GM18517 (cell line): ENCODE data around the gene ETF1.
A peak's percentile ranks its signal among the peaks of the same experiment; 100 is the strongest.

Experiments
- ATAC-seq: cut with Tn5 transposase; IDR thresholded peaks from one replicate; pipeline ENCODE4 v1.9.1; 2021; ENCODE audit warnings: mild to moderate bottlenecking, moderate library complexity; ENCODE audit not compliant: unreplicated experiment

ETF1 gene

DNA sequence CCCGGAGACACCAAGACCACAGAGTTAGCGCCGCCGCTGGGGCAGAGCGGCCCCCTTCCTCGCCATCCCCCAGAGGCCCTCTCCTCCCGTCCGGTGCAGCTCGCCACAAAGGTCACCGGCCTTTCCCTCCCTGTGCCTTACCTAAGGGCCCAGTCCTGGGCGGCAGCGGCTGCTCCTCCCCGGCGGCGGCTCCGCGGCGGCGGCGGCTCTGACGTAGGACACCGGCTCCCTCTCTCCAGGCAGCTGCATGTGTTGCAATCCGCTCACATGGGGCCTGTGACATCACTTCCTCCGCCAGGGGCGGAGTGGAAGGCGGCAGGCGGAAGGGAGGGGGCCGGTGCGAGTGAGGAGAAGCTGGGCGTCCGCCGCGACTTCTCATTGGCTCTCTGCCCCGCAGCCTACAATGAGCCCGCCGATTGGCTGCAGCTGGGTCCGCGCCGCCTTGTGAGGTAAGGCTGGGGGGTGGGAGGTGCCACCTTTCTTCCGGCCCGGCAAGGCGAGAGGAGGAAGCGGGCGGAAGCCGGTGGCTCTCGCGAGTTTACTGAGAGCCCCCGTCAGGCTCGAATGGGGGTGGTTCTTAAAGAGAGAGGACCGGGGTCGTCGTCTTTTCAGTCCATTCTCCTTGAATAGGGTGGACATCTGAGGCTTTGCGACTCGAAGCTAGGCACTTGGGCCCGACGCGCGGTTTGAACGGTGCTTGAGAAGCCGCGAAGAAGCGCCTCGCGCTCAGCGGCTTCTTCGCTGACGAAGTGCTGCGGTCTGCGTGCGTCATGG lies at the start of gene ETF1:
TSS of gene ETF1 (minus strand) at position 281 of the 774 bp plus-strand sequence. CDS start 318 bp downstream, outside the sequence.
- ATAC-seq: peak; percentile 84

- ATAC-seq: no peak
These were observed 45.2 kb upstream of the ETF1 start for GRCh38 chr5:138588013-138588788.

- no peak for ATAC-seq
These were observed 42.1 kb upstream of the ETF1 start for GRCh38 chr5:138585157-138585556.

GRCh38 chr5:138583984-138584637 lies 41.1 kb upstream of the ETF1 start:
- ATAC-seq: no peak

GRCh38 chr5:138582959-138583358 lies 39.9 kb upstream of the ETF1 start:
- no peak for ATAC-seq

GRCh38 chr5:138580777-138581176 lies 37.7 kb upstream of the ETF1 start:
- no peak for ATAC-seq

DNA sequence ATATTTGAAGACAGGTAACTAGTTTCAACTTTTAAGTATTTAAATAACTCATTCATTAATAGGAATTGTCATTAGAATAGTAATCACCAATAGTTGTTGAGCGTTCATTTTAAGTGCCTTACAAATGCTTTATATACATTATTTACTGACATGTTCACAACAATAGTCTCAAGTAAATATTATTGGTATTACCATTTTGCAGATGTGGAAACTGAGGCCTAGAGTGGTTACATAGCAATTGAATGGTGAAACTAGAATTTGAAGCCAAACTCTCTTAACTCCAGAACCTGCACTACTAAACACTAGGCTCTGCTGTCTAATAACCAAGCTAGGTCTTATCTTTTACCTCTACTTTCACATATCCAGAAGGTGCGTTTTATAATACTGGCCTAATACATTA lies 37.0 kb upstream of the ETF1 start:
- ATAC-seq: no peak

- no peak for ATAC-seq
These were observed 36.5 kb upstream of the ETF1 start for GRCh38 chr5:138579517-138579863.

- ATAC-seq: no peak
These were observed 34.4 kb upstream of the ETF1 start for GRCh38 chr5:138577452-138577851.

GRCh38 chr5:138575194-138576015 lies 32.4 kb upstream of the ETF1 start, which contains the start of gene HSPA9:
TSS of gene HSPA9 (minus strand) at chr5:138575401. CDS start at chr5:138575318, 83 bp downstream.
- peak; percentile 87 for ATAC-seq

- no peak for ATAC-seq
These were observed 31.7 kb upstream of the ETF1 start for GRCh38 chr5:138574744-138575193.

DNA sequence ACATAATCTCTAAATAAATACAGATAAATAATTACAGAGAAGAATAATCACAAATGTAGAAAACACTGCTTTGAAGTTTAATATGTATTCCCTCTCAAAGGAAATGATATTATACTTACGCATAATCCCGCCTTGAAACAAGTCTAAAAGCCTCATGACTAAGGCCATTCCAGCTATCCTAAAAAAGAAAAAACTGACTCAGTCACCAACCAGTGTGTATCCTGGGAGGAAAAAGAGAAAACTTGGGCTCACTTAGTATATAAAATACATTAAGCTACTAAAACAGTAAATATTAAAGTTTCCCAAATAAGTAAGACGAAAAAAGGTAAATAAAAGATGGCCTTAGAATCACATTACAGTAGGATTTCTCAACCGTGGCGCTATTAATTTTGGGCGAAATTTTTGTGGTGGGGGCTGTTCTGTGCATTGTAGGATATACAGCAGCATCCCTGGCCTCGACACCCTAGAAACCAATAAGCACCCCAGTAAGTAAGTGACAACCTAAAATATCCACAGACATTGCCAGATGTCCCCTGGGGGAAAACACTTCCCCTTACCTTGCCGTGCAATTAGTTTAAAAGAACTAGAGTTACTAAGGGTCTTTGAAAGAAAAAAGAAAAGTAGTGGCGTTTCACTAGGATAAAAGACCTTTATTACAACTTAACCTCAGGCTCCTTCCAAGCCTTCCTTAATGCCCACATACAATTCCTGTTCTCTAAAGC lies 31.1 kb upstream of the ETF1 start:
- no peak for ATAC-seq

DNA sequence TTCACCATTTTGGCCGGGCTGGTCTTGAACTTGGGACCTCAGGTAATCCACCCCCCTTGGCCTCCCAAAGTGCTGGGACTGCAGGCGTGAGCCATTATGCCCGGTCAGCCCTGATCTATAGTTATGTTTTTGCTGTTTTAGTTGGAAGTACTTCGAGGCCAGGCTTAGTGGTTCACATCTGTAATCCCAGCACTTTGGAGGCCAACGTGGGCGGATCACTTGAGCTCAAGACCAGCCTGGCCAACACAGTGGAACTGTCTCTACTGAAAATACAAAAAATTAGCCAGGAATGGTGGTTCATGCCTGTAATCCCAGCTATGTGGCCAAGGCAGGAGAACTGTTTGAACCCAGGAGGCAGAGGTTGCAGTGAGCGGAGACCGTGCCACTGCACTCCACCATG lies 30.2 kb upstream of the ETF1 start:
- ATAC-seq: no peak

GRCh38 chr5:138570871-138571270 lies 27.8 kb upstream of the ETF1 start:
- ATAC-seq: no peak

GRCh38 chr5:138569782-138570181 lies 26.7 kb upstream of the ETF1 start:
- ATAC-seq: no peak

- no peak for ATAC-seq
These were observed 25.2 kb upstream of the ETF1 start for GRCh38 chr5:138568061-138568824.

DNA sequence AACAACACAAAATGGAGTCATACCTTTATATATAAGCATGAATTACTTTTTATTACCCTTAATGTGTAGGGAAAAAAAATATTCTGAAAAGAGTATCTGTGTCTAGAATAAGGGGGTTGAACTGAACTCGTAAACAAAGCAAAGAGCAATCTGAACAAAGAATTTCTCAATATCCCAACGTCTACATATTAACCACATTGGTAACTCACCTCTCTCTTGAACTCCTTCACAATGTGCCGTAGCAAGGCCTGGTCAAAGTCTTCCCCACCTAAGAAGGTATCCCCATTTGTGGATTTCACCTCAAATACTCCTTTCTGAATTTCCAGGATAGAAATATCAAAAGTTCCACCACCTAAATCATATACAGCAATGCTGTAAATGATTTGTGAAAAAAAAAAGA lies 23.8 kb upstream of the ETF1 start:
- no peak for ATAC-seq

GRCh38 chr5:138565100-138565821 lies 22.2 kb upstream of the ETF1 start:
- ATAC-seq: no peak

GRCh38 chr5:138564242-138564641 lies 21.2 kb upstream of the ETF1 start:
- no peak for ATAC-seq
